HG03064 (cell line): ENCODE measurements around the gene F7.

ENCODE experiments used
- ATAC-seq: cut with Tn5 transposase; IDR thresholded peaks from one replicate; pipeline ENCODE4 v1.9.1; 2021; ENCODE audit warnings: low read depth; ENCODE audit not compliant: unreplicated experiment

The F7 gene

DNA sequence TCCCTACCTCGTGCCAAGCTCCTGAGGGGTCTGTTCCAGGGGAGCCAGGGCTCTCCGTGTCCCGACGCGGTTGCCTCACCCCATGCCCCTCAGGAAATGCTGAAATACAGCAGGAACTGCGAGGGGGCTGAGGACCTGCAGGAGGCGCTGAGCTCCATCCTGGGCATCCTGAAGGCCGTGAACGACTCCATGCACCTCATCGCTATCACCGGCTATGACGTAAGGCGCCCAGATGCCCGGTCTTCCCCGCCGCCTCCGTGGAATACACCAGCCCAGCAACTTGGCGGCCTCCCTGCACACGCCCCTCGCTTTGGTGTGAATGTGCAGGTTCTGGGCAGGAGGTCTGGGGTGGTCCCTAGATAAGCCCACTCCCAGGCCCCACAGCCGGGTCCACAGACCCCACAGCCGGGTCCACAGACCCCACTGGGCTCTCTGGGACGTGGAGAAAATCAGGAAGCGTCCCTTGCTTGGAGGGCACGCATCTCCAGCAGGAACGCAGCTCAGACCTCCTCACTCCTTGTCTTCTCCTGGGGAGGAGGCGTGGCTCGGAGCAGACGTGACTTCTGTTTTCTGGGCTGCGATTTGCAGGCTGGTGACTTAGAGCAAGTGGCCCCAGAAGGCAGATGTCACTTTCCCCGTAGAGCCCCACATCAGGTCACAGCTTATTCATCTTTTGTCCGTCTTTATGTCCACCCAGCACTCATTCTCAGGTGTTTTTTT is 19.4 kb upstream of the F7 start:
- no peak for ATAC-seq

DNA sequence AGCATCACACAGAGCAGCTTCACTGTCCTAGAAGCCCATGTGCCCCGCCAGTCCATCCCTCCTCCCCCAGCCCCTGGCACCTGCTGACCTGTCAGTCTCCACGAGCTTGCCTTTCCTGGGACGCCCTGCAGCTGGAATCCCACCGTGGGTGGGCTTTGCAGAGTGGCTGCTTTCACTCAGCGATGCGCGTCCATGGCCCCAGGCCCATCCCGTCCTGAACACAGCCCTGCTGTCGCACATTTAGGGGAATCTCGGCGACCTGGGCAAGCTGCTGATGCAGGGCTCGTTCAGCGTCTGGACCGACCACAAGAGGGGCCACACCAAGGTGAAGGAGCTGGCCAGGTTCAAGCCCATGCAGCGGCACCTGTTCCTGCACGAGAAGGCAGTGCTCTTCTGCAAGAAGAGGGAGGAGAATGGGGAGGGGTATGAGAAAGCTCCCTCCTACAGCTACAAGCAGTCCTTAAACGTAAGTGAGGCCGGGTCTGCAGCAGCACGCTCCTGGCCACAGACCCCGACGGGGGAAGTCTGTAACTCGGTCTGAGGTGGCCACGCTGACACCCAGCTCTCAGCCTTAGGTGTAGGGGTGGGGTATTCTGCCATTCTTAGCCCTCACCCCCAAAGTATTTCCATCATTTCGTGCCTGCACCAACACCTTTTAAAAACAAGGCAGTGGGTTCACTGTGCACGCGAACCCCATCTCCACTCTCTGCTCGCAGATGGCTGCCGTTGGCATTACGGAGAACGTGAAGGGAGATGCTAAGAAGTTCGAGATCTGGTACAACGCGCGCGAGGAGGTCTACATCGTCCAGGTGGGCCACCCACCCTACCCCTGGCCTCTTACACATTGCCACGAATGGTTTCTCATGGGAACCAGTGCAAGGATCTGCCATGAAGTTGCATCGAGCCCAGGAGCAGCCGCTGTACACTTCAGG is 18.3 kb upstream of the F7 start:
- no peak for ATAC-seq

DNA sequence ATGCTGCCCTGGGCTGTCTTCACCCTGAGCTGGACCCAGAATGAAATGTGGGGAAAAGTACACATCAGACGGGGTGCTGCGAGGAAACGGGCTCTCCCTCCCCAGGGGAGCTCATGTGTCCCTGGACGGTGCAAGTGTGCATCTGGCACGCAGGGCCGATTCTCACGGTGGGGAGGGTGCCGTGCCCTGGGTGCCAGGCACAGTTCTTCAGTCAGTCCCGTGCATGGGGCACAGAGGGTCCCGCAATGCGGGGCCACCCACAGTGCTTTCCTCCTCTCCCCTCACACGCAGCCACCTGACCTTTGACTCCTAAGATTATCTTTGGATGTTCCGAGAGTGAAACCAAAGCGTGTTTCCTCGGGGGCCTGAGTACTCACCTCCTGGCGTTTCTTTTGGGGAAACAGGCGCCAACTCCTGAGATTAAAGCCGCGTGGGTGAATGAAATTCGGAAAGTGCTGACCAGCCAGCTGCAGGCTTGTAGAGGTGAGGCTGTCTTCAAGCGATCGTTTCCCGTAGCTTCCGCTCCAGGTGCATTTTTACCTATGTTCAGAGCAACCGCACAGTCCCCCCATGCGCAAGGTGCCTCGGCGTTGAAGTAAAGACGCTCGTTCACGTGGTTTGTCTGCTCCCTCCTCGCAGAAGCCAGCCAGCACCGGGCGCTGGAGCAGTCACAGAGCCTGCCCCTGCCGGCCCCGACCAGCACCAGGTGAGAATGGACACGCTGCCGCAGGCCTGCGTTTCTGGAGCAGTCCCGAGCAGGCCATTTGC is 17.5 kb upstream of the F7 start:
- no peak for ATAC-seq

DNA sequence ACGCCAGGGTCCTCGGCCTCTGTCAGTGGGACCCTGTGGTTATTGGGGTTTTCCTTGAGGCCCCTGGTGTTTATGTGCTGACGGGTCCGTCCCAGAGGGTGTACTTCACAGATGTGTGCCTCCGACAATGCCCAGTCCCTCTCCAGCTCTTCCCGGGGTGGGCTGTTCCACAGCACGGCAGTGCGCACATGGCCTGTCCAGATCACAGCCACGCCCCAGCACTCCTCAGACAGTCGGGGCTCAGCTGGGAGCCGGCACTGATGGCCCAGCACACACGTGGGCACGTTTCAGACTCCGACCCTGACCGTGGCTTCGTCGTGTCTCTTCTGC is 16.9 kb upstream of the F7 start:
- ATAC-seq, result no peak

DNA sequence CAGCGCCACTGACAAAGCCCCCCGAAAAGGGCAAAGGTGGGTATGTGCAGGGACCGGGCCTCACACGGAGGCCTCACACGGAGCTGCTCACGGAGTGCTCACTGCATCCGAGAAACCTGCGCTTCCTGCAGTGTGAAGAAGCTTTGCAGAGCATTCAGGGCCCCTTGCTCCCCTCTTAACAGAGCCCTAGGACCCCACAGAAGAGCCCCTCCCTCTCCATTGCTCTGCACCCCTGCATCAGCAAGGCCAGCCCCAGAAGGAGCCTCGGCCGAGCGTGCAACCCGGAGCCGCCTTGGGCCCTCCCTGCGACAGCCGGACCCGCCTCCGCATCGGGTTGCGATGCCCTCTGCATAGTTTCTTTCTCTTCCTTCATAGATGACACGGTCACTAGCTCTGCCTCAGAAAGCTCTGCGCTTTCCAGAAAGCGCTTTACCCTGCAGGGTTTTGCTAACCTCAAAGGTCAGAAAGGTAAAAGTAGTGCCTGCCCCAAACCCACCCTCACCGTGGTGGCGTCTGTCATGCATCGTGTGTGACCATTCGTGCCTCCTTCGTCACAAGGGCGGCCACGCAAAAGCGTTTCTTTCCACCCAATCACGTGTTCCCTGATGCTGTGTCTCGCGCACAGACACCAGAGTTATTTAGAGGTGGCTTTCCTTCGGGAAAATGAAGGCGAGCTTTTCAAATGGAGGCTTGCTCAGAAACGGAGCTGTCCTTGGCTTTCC is 15.7 kb upstream of the F7 start:
- ATAC-seq, result no peak

DNA sequence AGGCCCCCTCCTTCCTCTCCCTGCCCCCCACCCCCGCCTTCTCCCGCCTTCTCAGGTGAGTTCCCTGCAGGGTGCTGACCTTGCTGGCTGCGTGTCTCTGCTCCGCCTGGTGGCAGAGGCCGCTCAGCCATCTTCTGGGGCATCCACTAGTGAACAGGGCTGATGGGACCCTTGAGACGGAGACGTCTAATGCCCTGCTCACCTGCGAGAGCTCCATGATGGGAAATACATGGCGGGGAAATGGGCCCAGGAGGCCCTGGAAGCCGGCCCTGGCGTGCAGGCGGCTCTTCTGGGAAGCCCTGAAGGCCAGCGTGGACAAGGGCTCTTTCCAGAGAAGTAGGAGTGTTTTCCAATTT is 15.2 kb upstream of the F7 start:
- ATAC-seq, result no peak

DNA sequence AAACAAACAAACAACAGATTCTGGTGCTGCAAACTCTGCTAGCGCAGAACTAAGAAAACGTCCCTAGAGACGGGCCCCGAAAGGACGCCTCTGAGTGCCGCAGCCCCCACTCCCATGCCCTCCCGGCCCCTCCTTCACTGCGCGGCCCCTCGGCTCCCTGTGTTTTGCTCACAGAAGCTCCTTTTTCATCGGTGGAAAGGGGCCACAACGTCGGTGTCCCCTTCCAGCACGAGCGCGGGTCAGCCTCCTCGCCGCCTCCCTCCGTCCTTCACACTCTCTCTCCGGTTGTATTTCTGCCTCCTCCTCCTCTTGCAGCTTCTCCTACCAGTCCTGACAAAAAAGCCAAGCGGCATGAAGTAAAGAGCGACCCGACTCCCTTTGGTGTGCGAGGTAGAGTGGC is 14.8 kb upstream of the F7 start:
- no peak for ATAC-seq

DNA sequence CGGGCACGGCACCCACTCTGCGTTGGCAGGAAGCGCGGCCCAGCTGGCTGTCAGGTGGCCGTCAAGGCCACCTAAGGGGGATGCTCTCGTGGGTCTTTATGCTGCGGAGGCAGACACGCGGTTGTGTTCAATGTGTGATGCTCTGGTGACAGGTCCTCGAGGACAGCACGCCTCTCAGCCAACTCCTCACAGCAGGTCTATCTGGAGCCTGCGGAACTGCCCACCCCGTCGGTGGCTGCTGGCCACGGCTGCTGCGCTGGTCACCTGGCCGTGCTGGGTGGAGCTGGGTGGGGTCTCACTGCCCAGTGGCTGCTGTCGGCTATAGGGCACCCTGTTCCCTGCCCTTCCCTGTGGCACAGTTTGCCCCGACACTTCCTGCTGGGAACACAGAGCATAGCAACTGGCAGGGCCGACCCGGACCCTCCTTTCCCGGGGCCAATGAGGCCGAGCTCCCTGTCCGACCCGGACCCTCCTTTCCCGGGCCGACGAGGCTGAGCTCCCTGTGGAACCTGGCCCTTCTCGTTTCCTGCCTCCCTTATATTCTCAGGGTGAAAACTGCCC is 14.3 kb upstream of the F7 start:
- no peak for ATAC-seq

DNA sequence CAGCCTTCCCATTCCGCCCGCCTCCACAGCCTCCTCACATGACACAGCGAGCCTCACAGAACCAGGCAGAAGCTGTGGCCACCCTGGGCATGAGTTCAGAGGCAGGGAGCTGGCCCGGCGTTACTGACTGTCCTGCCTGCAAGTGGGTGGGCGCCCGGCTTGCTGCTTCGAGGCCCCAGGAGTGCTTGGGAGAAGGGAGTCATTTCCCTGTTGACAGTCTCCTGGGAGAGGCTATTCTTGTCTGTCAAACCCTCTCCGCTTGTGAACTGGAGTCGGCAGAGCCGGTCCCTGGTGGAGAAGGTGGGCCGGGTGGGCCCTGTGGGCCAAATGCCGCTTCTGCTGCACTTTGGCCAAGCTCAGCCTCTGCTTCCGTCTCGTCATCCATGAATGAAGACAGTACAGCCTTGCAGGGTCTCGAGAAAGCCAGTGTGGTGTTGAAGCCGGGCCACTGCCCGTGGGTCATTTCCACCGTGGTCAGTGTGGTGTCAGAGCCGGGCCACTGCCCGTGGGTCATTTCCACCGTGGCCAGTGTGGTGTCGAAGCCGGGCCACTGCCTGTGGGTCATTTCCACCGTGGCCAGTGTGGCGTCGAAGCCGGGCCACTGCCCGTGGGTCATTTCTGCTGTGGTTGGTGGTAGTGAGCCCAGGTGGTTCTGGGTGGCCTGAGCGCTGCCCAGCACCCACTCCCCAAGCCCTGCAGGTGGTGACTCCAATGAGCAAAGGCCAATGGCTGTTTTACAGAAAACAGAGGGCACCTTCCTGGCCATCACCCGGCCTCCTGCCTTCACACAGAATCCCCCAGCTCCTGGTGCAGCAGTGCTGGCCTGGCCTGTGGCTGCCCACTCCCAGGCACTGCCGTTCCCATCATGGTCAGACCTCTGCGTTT is 13.5 kb upstream of the F7 start:
- ATAC-seq, result no peak

DNA sequence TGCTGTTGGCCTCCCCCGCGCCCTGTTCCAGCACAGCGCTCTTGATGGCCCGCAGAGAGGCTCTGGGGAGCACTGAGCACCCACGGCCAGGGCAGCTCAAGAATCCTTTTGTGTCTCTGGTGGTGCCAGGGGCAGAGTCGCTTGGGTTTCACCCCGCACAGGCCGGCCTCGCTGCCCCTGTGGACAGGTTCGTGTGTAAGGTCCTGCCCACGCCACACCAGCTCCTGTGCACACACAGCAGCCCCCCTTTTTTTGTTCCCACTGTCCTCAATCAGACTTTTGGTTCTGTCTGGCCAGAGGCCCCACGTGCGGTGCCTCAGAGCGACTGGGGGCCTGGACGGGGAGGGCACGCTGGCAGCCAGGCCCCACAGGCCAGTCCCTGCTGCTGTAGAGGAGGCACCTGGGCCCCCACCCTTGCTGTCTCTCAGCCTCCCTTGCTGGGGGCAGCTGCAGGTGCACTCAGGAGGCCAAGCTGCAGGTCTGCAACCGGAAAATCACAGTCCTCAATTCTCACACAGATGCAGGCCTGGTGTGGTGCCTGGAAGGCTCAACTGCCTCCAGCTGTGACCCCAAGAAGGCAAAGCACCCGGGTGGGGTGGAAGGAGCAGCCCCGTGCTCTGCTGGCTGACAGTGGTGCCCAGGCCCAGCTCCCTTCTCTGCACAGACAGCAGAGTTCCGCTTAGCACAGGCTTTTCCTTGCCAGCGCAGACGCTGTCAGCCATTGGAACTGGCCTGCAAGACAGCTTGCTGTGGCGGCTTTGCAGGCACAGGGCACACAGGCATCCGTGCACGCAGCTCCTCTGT is 12.6 kb upstream of the F7 start:
- ATAC-seq, result no peak

DNA sequence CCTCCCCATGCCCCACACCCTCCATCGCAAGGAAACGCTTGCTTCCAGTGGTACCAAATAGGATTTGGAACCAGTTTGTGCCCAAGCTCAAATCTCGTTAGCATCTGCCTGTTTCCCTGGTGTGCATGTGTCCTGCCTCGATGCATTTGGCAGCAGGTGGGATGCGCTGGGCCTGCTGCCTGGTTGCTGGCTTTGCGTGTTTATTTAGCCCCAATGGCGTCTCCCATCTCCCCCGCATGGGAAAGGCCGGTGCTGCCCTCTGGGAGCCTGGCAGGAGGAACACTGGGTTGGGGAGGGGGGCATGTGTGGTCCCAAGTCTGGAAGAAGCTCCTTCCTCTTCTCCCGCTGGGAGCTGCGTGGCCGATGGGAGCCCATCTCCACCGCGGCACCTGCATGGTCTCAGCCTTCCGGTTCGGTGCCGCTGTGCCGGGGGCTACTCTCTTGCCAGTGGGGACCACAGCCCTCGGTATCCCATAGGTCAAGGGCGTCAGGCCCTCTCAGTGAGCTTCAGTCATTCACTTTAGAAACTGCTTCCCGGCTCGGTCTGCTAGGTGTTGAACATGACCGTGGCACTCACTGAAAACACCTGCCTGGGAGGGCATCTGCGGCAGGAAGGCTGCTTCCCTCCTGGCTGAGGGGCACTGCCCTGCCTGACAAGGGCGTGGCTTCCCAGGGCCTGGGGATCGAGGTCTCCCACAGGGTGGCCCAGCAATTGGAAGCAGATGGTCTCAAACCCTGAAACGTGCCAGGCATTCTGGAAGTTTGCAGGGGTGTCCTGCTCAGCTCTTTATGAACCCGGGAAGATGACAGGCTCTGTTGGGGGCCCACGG is 11.8 kb upstream of the F7 start:
- ATAC-seq, result no peak

DNA sequence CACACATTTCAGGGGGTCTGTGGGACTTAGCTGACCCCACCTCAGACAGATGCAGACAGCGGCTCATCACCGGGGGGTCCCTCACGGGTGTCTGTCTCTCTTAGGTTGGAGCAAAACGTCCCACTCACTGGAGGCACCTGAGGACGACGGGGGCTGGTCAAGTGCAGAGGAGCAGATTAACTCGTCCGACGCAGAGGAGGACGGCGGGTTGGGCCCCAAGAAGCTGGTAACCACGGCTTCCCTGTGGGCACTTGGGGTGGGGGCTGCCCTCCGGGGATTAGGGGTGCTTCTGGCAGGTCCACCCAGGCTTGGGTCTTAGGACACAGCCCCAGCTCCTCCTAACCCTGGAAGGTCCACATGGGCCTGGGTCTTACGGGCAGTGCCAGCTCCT is 11.2 kb upstream of the F7 start:
- no peak for ATAC-seq

DNA sequence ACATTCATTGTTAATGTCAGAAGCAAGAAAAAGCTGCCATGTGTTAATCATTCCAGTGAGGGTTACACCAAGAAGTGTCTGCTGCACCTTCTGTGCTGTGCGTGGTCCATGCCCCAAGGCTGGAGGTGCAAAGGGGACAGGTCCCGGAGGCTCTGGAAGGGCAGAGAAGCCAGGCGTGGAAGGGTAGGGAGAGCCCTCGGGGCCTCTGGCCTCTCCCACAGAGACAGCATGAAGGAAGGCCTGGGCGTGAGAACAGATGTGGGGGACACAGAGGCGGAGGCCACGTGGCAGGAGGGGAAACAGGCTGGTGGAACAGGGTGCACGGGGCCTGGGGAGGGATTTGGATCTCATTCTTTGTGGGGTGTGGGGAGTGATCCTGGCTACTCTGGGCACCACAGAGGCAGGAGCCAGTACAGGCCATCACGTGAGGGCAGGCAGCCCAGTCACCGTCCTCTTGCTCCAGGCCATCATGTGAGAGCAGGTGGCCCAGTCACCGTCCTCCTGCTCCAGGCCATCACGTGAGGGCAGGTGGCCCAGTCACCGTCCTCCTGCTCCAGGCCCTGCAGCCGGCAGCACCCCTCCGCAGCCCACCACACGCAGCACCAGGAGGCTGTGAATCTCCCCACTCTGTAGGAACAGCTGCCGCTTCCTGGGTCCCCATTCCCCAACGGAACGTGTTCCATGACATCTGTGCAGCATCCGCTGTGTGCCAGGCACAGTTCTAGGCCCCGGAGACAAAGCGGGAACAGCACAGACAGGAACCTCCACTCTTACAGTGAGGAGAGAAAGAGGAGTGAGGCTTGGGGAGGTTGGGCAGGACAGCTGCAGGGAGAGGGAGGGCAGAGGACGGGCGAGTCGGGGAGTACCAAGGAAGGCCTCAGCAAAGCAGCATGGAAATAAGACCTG is 10.2 kb upstream of the F7 start:
- no peak for ATAC-seq

DNA sequence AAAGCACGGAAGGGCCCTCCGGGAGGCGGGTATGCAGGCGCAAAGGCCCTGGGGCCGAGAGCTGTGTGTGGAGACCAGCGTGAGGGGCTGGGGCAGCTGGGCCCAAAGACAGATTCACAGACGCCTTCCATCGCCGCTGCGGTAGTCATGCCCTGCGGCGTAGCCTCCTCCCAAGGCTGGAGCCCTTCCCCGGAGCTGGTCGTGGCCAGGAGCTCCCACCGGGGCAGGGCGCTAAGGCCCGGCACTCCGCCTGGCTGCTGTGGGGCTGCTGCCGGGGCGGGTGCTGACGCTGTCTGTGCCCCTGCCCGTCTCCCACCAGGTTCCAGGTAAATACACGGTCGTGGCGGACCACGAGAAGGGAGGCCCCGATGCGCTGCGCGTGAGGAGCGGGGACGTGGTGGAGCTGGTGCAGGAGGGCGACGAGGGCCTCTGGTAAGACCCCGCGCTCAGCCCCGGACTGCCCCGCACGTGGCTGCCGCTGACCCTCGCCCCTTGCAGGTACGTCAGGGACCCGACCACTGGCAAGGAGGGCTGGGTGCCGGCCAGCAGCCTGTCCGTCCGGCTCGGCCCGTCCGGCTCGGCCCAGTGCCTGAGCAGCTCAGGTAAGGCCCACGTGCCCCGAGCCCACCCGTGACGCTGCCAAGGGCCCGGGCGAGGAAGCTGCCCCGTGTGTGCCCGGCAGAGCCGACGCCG is 9.4 kb upstream of the F7 start:
- ATAC-seq, result no peak

DNA sequence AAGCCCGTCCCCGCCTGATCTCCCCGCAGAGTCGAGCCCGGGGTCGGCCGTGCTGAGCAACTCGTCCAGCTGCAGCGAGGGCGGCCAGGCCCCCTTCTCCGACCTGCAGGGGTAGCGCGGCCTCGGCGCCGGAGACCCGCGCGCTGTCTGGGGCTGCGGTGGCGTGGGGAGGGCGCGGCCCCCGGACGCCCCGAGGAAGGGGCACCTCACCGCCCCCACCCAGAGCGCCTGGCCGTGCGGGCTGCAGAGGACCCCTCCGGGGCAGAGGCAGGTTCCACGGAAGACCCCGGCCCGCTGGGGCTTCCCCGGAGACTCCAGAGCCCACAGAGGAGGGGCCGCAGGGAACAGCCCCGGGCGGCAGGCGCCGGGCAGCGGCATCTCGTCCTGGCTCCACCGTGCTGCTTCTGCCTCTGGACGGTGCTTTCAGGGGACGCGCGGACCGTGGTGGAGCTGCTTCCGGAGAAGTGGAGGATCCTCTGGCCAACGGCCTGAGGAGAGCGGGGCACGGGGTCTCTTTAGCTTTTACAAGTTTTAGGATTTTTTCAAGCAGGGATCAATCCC is 8.8 kb upstream of the F7 start:
- no peak for ATAC-seq

DNA sequence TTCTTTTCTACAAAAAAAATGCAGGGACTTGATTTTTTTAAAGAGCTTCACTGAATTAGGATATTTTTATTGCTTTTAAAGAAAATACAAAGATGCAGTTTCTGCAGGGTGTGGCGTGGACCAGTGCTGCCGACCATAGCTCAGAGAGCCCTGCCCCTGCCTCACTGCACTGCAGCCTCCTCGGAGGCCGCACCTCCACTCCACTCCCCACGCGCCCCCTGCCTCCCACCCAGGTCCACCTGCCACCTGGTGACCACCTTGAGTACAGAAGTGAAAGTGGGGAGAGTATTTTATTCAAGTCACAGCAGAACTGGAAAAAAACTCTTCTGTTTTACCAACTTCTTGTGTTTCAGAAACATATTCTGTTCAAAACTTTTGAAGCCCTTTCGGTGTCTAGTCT is 7.9 kb upstream of the F7 start:
- no peak for ATAC-seq
